ENCODE data around the gene LIPC.

The LIPC gene

DNA sequence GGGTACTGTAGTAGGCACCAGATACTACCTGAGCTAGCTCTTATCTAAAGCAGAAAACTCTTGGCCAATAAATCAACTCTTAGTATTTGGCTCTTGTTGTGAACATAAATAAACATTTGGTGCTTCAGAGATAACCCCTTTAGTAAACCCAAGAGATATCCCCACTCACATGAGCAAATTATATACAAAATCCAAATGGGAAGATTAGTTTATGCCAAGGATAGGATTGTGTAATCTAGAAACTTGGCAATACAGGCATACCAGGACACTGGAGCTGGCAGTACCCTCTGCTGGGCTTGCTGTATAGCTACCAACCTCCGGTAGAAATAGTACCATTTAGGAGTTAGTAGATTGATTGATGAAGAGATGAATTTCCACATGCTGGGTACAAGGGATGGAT, 127.0 kb downstream of the LIPC start:
- no peaks in the 10 kb centered on the region for H3K4me1 ChIP-seq (ENCODE audit: insufficient read depth, low read length)
- H3K79me2 ChIP-seq (ENCODE audit: insufficient read depth, low read length): no peaks in the 10 kb centered on the region
- no peaks in the 10 kb centered on the region for H4K20me1 ChIP-seq (ENCODE audit: insufficient read depth, low read length)
- no peak for TF ChIP-seq EZH2 (IDR thresholded peaks at IDR 0.05; ENCODE audit: borderline replicate concordance, low read depth, low read length, severe bottlenecking)
- TF ChIP-seq, protein P1, sequence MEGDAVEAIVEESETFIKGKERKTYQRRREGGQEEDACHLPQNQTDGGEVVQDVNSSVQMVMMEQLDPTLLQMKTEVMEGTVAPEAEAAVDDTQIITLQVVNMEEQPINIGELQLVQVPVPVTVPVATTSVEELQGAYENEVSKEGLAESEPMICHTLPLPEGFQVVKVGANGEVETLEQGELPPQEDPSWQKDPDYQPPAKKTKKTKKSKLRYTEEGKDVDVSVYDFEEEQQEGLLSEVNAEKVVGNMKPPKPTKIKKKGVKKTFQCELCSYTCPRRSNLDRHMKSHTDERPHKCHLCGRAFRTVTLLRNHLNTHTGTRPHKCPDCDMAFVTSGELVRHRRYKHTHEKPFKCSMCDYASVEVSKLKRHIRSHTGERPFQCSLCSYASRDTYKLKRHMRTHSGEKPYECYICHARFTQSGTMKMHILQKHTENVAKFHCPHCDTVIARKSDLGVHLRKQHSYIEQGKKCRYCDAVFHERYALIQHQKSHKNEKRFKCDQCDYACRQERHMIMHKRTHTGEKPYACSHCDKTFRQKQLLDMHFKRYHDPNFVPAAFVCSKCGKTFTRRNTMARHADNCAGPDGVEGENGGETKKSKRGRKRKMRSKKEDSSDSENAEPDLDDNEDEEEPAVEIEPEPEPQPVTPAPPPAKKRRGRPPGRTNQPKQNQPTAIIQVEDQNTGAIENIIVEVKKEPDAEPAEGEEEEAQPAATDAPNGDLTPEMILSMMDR (IDR thresholded peaks at IDR 0.05; ENCODE audit: borderline replicate concordance, extremely low read depth, low read length, poor library complexity, severe bottlenecking): no peak
- H3K9me3 ChIP-seq (ENCODE audit: insufficient read depth, low read length, severe bottlenecking): no peaks in the 10 kb centered on the region
- no peak overlapping the region for H2AFZ ChIP-seq (ENCODE audit: low read depth, low read length)
- no peak for ATAC-seq (ENCODE audit: insufficient read depth, low read depth)
- no peak overlapping the region for H3K9ac ChIP-seq (ENCODE audit: low read depth, low read length)
- H3K36me3 ChIP-seq (ENCODE audit: insufficient read depth, low read length): no peaks in the 10 kb centered on the region
- H3K4me2 ChIP-seq (ENCODE audit: insufficient read depth, low read length): no peak overlapping the region
- no peak overlapping the region for H3K27ac ChIP-seq (ENCODE audit: low read length)
- no peaks in the 10 kb centered on the region for H3K27me3 ChIP-seq (ENCODE audit: insufficient read depth, low read length, poor library complexity)
- H3K4me3 ChIP-seq (ENCODE audit: low read depth in 1 of 2, low read length in 2 of 2): no peak overlapping the region
- no peak for DNase-seq

DNA sequence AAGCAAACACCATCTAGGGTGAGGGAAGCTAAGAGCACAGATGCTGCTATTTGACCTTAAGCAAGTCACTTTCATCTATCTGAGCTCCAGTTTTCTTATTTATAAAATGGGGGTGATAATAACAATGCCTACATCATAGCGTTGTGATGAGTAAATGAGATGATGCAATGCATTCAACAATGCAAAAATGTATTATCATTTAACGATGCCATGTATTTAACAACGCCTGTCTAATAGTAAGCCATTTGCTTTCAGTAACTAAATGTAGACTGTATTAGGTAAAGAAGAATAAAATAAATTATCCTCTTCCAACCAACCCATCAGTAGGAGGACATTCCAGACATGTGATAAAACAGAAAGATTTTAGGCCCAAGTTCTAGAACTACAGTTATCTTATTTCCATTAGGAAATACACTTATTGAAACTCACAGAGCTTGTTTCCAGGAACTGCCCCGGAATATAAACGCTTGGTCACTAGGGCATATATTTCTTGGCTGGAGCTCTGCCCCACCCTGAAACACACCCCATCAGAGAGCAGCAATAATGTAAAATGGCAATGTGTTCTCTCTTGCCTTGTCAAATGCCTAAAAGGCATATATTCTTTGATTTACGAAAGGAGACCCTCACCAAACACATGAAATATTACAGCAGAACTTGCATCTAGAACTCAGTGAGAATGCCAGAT, 128.3 kb downstream of the LIPC start:
- no peak overlapping the region for H3K27ac ChIP-seq (ENCODE audit: low read length)
- no peaks in the 10 kb centered on the region for H3K36me3 ChIP-seq (ENCODE audit: insufficient read depth, low read length)
- TF ChIP-seq, protein P1 (IDR thresholded peaks at IDR 0.05; ENCODE audit: borderline replicate concordance, extremely low read depth, low read length, poor library complexity, severe bottlenecking): no peak
- TF ChIP-seq EZH2 (IDR thresholded peaks at IDR 0.05; ENCODE audit: borderline replicate concordance, low read depth, low read length, severe bottlenecking): no peak
- DNase-seq: no peak
- no peak overlapping the region for H3K4me3 ChIP-seq (ENCODE audit: low read depth in 1 of 2, low read length in 2 of 2)
- no peaks in the 10 kb centered on the region for H4K20me1 ChIP-seq (ENCODE audit: insufficient read depth, low read length)
- no peak overlapping the region for H3K4me2 ChIP-seq (ENCODE audit: insufficient read depth, low read length)
- ATAC-seq (ENCODE audit: insufficient read depth, low read depth): no peak
- H3K9me3 ChIP-seq (ENCODE audit: insufficient read depth, low read length, severe bottlenecking): no peaks in the 10 kb centered on the region
- no peaks in the 10 kb centered on the region for H3K79me2 ChIP-seq (ENCODE audit: insufficient read depth, low read length)
- no peaks in the 10 kb centered on the region for H3K27me3 ChIP-seq (ENCODE audit: insufficient read depth, low read length, poor library complexity)
- H2AFZ ChIP-seq (ENCODE audit: low read depth, low read length): no peak overlapping the region
- no peaks in the 10 kb centered on the region for H3K4me1 ChIP-seq (ENCODE audit: insufficient read depth, low read length)
- H3K9ac ChIP-seq (ENCODE audit: low read depth, low read length): no peak overlapping the region

DNA sequence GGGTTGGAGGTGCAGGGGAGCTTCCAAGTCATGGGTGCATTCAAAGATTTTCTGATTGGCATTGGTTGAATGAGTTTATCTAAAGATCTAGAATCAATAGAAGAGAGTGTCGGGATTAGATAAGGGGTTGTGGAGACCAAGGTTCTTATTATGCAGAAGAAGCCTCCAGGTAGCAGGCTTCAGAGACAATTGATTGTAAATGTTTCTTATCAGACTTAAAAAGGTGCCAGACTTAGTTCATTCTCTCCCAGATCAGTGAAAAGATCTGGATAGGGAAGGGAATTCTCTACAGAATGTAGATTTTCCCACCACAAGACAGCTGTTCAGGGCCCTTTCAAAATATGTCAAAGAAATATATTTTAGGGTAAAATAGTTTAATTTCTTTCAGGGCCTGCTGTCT, 129.5 kb downstream of the LIPC start:
- Histone ChIP-seq H3K36me3 (ENCODE audit: insufficient read depth, low read length) (no peaks in the 10 kb centered on the region), H4K20me1 (ENCODE audit: insufficient read depth, low read length) (no peaks in the 10 kb centered on the region), H3K4me3 (ENCODE audit: low read depth in 1 of 2, low read length in 2 of 2) (no peak overlapping the region), H3K9me3 (ENCODE audit: insufficient read depth, low read length, severe bottlenecking) (no peaks in the 10 kb centered on the region), H3K27ac (ENCODE audit: low read length) (no peak overlapping the region), H3K4me2 (ENCODE audit: insufficient read depth, low read length) (no peak overlapping the region), H3K27me3 (ENCODE audit: insufficient read depth, low read length, poor library complexity) (no peaks in the 10 kb centered on the region), H2AFZ (ENCODE audit: low read depth, low read length) (no peak overlapping the region), H3K4me1 (ENCODE audit: insufficient read depth, low read length) (no peaks in the 10 kb centered on the region), H3K9ac (ENCODE audit: low read depth, low read length) (no peak overlapping the region), H3K79me2 (ENCODE audit: insufficient read depth, low read length) (no peaks in the 10 kb centered on the region)
- ATAC-seq (ENCODE audit: insufficient read depth, low read depth) (no peak), DNase-seq (no peak)
- no peak for TF ChIP-seq EZH2 (IDR thresholded peaks at IDR 0.05; ENCODE audit: borderline replicate concordance, low read depth, low read length, severe bottlenecking)
- TF ChIP-seq, protein P1 (IDR thresholded peaks at IDR 0.05; ENCODE audit: borderline replicate concordance, extremely low read depth, low read length, poor library complexity, severe bottlenecking): no peak

All from DND-41 (cell line).